Neural progenitor cell (in vitro differentiated cells): ENCODE measurements around the gene PPP1CB. TPM values are rescaled to one million over a fixed set of nuclear protein-coding genes. Genes with fewer than 3 reads are reported as not detected.

Experiments
- DNase-seq: peaks from one replicate; pipeline ENCODE4 v3.0.0-alpha.2; 2016; ENCODE audit warnings: low spot score
- H2AFZ ChIP-seq: fragments of 200-600 bp; sonication (generic); replicated peaks from 2 replicates; pipeline ENCODE4 v1.6.1; 2016; ENCODE audit warnings: antibody characterized with exemption
- H3F3A ChIP-seq: fragments of 200-600 bp; sonication (generic); 2 replicates; pipeline ENCODE4 v1.6.1; 2016; ENCODE audit warnings: antibody characterized with exemption, low read depth
- H3K27ac ChIP-seq: fragments of 200-600 bp; sonication (generic); 2 replicates; pipeline ENCODE4 v1.5.1; 2016; ENCODE audit warnings: mild to moderate bottlenecking
- H3K27me3 ChIP-seq: fragments of 200-600 bp; sonication (generic); 2 replicates; pipeline ENCODE4 v1.6.1; 2016; ENCODE audit warnings: mild to moderate bottlenecking, moderate library complexity
- H3K36me3 ChIP-seq: fragments of 200-600 bp; sonication (generic); 2 replicates; pipeline ENCODE4 v1.5.1; 2016
- H3K4me1 ChIP-seq: fragments of 200-600 bp; sonication (generic); 2 replicates; pipeline ENCODE4 v1.6.1; 2016; ENCODE audit warnings: mixed run types
- H3K4me2 ChIP-seq: fragments of 200-600 bp; sonication (generic); 2 replicates; pipeline ENCODE4 v1.6.1; 2016
- H3K4me3 ChIP-seq: fragments of 200-600 bp; sonication (generic); 2 replicates; pipeline ENCODE4 v1.5.1; 2016
- H3K79me2 ChIP-seq: fragments of 200-600 bp; sonication (generic); 2 replicates; pipeline ENCODE4 v1.6.1; 2016; ENCODE audit warnings: low read depth
- H3K9ac ChIP-seq: fragments of 200-600 bp; sonication (generic); 2 replicates; pipeline ENCODE4 v1.6.1; 2016
- H3K9me3 ChIP-seq: fragments of 200-600 bp; sonication (generic); 2 replicates; pipeline ENCODE4 v1.5.1; 2016; ENCODE audit warnings: low read depth
- H4K20me1 ChIP-seq: fragments of 200-600 bp; sonication (generic); 2 replicates; pipeline ENCODE4 v1.6.1; 2016; ENCODE audit warnings: low read depth
- H3K27ac Mint-ChIP-seq: 3 replicates; pipeline ENCODE4 v1.8.0; 2021; ENCODE audit warnings: mixed read lengths
- H3K27me3 Mint-ChIP-seq: 2 replicates; pipeline ENCODE4 v1.8.0; 2022; ENCODE audit warnings: low read depth, mild to moderate bottlenecking, inconsistent platforms, moderate library complexity, mixed read lengths; ENCODE audit not compliant: insufficient read depth
- H3K36me3 Mint-ChIP-seq: 3 replicates; pipeline ENCODE4 v1.8.0; 2021; ENCODE audit warnings: mixed read lengths
- H3K4me1 Mint-ChIP-seq: 3 replicates; pipeline ENCODE4 v1.8.0; 2021; ENCODE audit warnings: mixed read lengths
- H3K4me3 Mint-ChIP-seq: 3 replicates; pipeline ENCODE4 v1.8.0; 2021; ENCODE audit warnings: mild to moderate bottlenecking, moderate library complexity, mixed read lengths
- H3K9me3 Mint-ChIP-seq: 3 replicates; pipeline ENCODE4 v1.8.0; 2020; ENCODE audit warnings: mixed read lengths
- EZH2 ChIP-seq: fragments of 200-600 bp; sonication (generic); IDR thresholded peaks from 2 replicates; pipeline ENCODE4 v1.6.1; 2017; ENCODE audit warnings: antibody characterized with exemption, mild to moderate bottlenecking, moderate library complexity
- EZH2phosphoT487 ChIP-seq: fragments of 200-600 bp; sonication (generic); IDR thresholded peaks from 2 replicates; pipeline ENCODE4 v1.6.1; 2017; ENCODE audit warnings: antibody characterized with exemption
- total RNA-seq: library from RNA; depleted of rRNA; stranded (reverse); fragments of >200 nt; gene quantifications from 2 replicates; pipeline ENCODE4 v1.2.3, GENCODE V29; 2015; ENCODE audit warnings: low replicate concordance
- TF ChIP-seq, protein P1 (sequence below): fragments of 200-600 bp; sonication (generic); IDR thresholded peaks from 2 replicates; pipeline ENCODE4 v1.5.1; 2017; ENCODE audit warnings: antibody characterized with exemption, mild to moderate bottlenecking

The PPP1CB gene
- total RNA-seq, 1 donor from 2014 or later: 244 TPM

DNA sequence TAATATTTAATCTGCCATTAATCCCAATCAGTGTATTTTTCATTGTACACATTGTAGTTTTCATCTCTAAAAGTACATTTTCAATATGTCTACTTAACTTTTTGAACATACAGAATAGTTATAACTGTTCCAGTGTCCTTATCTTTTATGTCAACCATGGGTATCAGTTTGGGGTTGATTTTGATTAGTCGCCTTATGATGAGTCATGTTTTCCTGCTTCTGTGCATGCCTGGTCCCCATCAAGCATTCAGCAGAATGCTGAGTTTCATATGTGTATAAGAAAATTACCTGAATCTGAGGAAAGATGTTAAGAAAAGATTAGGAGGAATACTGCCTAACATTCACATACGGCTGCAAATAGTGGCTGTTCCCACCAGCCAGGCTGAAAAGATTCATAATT lies 76.8 kb downstream of the PPP1CB start:
- Mint-ChIP-seq H3K27ac (no peak overlapping the region), H3K4me1 (no peaks in the 10 kb centered on the region), H3K27me3 (peaks cover 3% of the 10 kb centered on the region), H3K4me3 (no peak overlapping the region), H3K36me3 (no peaks in the 10 kb centered on the region), H3K9me3 (no peaks in the 10 kb centered on the region)
- Histone ChIP-seq H3K9ac (no peak overlapping the region), H2AFZ (no peak overlapping the region), H3K4me3 (no peak overlapping the region), H4K20me1 (no peaks in the 10 kb centered on the region), H3K27me3 (no peaks in the 10 kb centered on the region), H3K4me2 (no peak overlapping the region), H3K9me3 (no peaks in the 10 kb centered on the region), H3K4me1 (no peaks in the 10 kb centered on the region), H3K36me3 (no peaks in the 10 kb centered on the region), H3K27ac (no peak overlapping the region), H3F3A (no peaks in the 10 kb centered on the region), H3K79me2 (no peaks in the 10 kb centered on the region)
- DNase-seq: no peak
- TF ChIP-seq, protein P1, sequence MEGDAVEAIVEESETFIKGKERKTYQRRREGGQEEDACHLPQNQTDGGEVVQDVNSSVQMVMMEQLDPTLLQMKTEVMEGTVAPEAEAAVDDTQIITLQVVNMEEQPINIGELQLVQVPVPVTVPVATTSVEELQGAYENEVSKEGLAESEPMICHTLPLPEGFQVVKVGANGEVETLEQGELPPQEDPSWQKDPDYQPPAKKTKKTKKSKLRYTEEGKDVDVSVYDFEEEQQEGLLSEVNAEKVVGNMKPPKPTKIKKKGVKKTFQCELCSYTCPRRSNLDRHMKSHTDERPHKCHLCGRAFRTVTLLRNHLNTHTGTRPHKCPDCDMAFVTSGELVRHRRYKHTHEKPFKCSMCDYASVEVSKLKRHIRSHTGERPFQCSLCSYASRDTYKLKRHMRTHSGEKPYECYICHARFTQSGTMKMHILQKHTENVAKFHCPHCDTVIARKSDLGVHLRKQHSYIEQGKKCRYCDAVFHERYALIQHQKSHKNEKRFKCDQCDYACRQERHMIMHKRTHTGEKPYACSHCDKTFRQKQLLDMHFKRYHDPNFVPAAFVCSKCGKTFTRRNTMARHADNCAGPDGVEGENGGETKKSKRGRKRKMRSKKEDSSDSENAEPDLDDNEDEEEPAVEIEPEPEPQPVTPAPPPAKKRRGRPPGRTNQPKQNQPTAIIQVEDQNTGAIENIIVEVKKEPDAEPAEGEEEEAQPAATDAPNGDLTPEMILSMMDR: no peak
- TF ChIP-seq EZH2 (no peak), EZH2phosphoT487 (no peak)

DNA sequence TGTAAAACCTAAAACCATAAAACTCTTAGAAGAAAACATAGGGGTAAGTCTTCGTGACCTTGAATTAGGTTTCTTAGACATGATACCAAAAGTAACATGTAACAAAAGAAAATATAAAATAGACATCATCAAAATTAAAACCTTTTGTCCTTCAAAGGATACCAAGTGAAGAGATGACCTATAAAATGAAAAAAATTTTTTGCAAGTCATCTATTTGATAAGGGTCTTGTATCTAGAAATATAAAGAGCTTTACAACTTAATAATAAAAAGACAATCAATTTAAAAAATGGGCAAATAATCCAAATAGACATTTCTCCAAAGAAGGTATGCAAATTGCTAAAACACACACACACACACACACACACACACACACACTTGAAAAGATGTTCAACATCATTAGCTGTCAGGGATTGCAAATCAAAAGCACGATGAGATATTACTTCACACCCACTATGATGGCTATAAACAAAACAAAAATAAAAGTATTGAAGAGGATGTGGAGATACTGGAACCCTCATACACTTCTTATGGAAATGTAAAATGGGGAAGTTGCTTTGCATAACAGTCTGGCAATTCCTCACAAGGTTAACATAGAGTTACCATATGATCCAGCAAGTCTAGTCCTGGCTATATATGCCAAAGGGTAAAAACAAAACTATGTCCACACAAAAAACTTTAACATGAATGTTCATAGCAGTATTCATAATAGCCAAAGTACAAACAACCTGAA lies 82.3 kb downstream of the PPP1CB start:
- no peak overlapping the region for H3K4me2 ChIP-seq
- Mint-ChIP-seq H3K27me3 (no peaks in the 10 kb centered on the region), H3K4me3 (no peak overlapping the region), H3K36me3 (no peaks in the 10 kb centered on the region), H3K27ac (no peak overlapping the region), H3K4me1 (no peaks in the 10 kb centered on the region), H3K9me3 (no peaks in the 10 kb centered on the region)
- H3K36me3 ChIP-seq: no peaks in the 10 kb centered on the region
- H3K9ac ChIP-seq: no peak overlapping the region
- no peaks in the 10 kb centered on the region for H3K9me3 ChIP-seq
- no peaks in the 10 kb centered on the region for H3K79me2 ChIP-seq
- H2AFZ ChIP-seq: no peak overlapping the region
- H3K4me1 ChIP-seq: no peaks in the 10 kb centered on the region
- H3K4me3 ChIP-seq: no peak overlapping the region
- TF ChIP-seq EZH2phosphoT487: no peak
- TF ChIP-seq, protein P1: no peak
- no peak for TF ChIP-seq EZH2
- H3K27me3 ChIP-seq: no peaks in the 10 kb centered on the region
- no peak for DNase-seq
- H4K20me1 ChIP-seq: no peaks in the 10 kb centered on the region
- no peak overlapping the region for H3K27ac ChIP-seq
- H3F3A ChIP-seq: no peaks in the 10 kb centered on the region

DNA sequence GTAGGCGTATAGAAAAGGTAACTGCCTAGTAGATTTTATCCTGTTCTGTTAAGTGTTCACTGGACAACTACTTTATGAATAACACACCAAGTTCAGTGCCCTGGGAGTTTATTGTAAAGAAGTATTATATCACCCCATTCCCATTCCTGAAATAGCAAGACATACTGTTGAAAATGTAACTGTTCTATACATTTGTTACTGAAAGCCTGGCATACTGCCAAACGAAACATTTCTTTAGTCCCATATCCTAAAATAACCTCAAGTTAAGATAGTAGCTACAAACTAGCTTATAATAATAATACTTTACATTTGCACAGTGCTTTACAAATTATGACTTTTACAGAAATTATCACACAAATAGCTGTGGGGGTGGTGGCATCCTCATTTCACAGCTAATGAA lies 84.2 kb downstream of the PPP1CB start:
- H3K4me3 Mint-ChIP-seq: no peak overlapping the region
- H3K9me3 ChIP-seq: no peaks in the 10 kb centered on the region
- no peak for DNase-seq
- no peak overlapping the region for H3K27ac ChIP-seq
- no peak for TF ChIP-seq EZH2
- no peak for TF ChIP-seq EZH2phosphoT487
- TF ChIP-seq, protein P1: no peak
- H3K4me2 ChIP-seq: no peak overlapping the region
- H3K27me3 ChIP-seq: no peaks in the 10 kb centered on the region
- no peaks in the 10 kb centered on the region for H3K9me3 Mint-ChIP-seq
- H3K79me2 ChIP-seq: no peaks in the 10 kb centered on the region
- no peaks in the 10 kb centered on the region for H3K4me1 ChIP-seq
- no peak overlapping the region for H3K27ac Mint-ChIP-seq
- H3K4me3 ChIP-seq: no peak overlapping the region
- no peak overlapping the region for H3K9ac ChIP-seq
- no peaks in the 10 kb centered on the region for H3K36me3 Mint-ChIP-seq
- H4K20me1 ChIP-seq: no peaks in the 10 kb centered on the region
- no peaks in the 10 kb centered on the region for H3K36me3 ChIP-seq
- no peaks in the 10 kb centered on the region for H3K4me1 Mint-ChIP-seq
- no peak overlapping the region for H2AFZ ChIP-seq
- no peaks in the 10 kb centered on the region for H3K27me3 Mint-ChIP-seq
- H3F3A ChIP-seq: no peaks in the 10 kb centered on the region
